GM12872 (cell line): ENCODE measurements around the gene DEUP1.

Experiments used
- CTCF ChIP-seq: IDR thresholded peaks from 3 replicates; pipeline ENCODE4 v1.5.1; 2011; ENCODE audit warnings: low read depth, mild to moderate bottlenecking, low read length, moderate library complexity; ENCODE audit not compliant: insufficient read depth

The DEUP1 gene, protein sequence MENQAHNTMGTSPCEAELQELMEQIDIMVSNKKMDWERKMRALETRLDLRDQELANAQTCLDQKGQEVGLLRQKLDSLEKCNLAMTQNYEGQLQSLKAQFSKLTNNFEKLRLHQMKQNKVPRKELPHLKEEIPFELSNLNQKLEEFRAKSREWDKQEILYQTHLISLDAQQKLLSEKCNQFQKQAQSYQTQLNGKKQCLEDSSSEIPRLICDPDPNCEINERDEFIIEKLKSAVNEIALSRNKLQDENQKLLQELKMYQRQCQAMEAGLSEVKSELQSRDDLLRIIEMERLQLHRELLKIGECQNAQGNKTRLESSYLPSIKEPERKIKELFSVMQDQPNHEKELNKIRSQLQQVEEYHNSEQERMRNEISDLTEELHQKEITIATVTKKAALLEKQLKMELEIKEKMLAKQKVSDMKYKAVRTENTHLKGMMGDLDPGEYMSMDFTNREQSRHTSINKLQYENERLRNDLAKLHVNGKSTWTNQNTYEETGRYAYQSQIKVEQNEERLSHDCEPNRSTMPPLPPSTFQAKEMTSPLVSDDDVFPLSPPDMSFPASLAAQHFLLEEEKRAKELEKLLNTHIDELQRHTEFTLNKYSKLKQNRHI

DNA sequence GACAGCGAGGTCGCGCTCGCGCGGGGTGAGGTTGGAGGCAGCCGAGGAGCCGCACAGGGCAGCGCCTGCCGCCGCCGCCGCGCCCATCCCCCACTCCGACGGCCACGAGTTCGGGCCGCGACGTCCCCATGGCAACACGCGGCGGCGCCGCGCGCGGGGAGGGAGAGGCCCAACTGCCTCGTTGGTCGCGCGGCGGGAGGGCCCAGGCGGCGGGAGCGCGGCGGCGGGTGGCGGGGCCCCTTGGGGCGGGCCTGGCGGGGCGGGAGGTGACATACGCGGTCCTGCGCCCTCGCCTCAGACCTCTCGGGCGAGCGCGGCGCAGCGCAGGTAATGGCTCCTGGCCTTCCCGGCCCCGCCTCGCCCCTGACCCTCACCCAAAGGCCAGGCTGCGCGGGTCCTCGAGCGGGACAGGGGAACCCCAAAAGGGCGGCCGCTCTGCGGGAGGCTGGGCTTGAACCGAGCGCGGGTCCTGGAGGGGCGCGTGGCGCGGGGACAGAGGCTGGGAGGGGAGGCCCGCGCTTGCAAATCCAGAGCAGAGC is at the start of gene DEUP1:
TSS of gene DEUP1 (plus strand) at position 297 of the 539 bp plus-strand sequence. CDS start 1,518 bp downstream, outside the sequence.
- TF ChIP-seq CTCF, result no peak

DNA sequence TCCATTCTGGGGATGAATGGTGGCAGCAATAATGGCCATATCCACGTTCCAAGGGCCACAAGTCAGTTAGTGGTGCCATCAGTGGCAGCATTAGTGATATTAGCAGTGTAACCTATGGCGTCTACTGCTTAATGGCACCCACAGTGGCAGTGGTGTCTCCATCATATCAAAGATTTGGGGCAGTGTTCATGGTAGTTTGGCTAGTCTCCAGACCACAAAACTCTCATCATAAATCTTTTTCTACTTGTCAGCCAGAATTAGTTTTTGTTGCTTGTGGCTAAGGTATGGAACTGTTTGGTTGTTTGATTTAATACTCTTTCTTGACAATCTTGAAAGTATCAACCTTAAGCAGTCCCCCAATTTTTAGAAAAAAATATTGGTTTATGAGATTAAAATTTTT is 45.1 kb upstream of the DEUP1 start:
- TF ChIP-seq CTCF, result no peak

DNA sequence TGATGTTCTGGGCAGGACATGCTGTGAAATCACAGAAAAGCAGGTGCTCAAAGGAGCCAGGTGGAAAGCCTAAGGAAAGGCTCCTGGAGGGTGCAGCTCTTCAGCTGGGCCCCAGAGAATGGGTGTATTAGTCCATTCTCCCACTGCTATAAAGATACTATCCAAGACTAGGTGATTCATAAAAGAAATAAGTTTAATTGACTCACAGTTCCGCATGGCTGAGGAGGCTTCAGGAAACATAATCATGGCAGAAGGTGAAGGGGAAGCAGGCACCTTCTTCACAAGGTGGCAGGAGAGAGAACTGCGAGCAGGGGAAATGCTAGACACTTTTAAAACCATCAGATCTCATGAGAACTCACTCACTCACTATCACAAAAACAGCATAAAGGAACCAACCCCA is 43.1 kb upstream of the DEUP1 start:
- TF ChIP-seq CTCF, result no peak

DNA sequence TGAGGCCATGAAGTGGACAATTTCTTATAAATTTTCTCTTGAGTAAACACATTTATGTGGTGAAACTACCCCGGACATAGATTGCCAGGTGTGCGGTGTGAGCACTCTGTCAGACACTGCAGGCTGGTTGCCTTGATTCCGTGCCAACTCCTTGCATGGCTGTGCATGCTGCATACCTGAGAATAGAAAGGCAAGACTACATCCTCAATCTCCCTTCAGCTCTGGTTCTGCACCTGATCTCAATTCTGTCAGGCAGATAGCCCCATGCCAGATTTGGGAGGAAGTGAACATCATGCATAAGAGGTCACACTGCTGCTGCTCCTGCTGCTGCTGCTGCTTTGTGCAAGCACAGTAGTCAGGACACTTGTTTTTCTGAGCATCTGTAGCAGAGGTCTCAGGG is 42.5 kb upstream of the DEUP1 start:
- TF ChIP-seq CTCF, result no peak

GRCh38 chr11:93288767-93289166 is 41.8 kb upstream of the DEUP1 start:
- no peak for TF ChIP-seq CTCF

DNA sequence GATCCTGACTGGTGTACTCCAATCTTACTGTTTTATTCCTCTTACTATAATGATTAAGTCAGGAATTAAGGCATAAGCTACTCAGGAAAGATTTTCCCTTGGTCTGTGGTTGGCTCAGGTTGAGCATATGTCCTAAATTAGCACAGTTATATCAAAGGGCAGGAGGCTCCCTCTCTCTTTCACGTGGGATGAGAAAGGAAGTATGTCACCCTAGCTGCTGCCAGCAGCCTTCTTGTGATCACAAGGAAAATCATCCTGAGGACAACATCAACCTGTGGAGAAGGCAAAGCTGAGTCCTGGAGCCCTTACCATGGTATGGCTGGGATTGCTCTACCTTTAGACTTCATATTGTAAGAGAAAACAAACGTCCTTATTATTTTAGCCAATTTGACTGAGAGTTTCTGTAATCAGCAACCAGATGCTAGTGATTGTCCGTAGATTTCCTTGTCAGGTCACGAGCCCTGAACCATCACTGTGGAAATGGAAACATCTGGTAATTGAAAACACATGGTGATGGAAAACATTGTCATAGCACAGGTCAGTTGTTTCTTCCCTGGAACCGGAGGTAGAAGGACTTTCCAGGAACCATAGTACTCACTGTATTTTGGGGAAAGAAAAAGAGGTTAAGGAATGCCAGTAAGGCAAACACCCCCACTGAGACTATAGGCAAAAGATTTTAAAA is 40.6 kb upstream of the DEUP1 start:
- no peak for TF ChIP-seq CTCF

DNA sequence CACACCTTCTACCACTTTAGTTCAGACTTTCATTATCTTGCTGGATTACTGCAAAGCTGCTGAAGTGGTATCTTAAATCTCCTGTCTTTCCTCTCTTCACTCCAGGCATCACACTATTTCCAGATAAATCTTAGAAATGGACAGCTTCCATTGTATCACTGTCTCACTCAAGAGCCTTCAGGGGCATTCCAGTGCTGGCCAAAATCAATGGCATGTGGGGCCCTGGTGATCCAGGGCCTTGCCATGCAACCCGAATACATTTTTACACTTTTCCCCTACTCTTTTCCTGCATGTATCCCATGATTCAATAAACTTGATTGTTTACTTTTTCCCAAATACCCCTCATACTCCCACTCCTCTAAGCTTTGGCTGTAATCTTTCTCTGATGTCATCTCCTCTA is 39.4 kb upstream of the DEUP1 start:
- TF ChIP-seq CTCF, result no peak
